Sigmoid colon (tissue), 7 donors: ENCODE measurements around the gene CPVL. TPM values are rescaled to one million over a fixed set of nuclear protein-coding genes. Genes with fewer than 3 reads are reported as not detected.

Experiments used
- DNase-seq: peaks from one replicate; pipeline ENCODE4 v3.0.0-alpha.2; 2019
- H3K27ac ChIP-seq, 4 donors: fragments of 200-600 bp; sonication (generic); one replicate each; pipeline ENCODE4 v1.5.1; 2016 to 2019; ENCODE audit warnings: mild to moderate bottlenecking in 1 of 4
- H3K27me3 ChIP-seq, 3 donors: fragments of 200-600 bp; sonication (generic); one replicate each; pipeline ENCODE4 v1.5.1; 2019; ENCODE audit warnings: mild to moderate bottlenecking in 1 of 3
- H3K36me3 ChIP-seq, 4 donors: fragments of 200-600 bp; sonication (generic); one replicate each; pipeline ENCODE4 v1.5.1; 2016 to 2019
- H3K4me1 ChIP-seq, 4 donors: fragments of 200-600 bp; sonication (generic); one replicate each; pipeline ENCODE4 v1.5.1; 2017 to 2019
- H3K4me3 ChIP-seq, 4 donors: fragments of 200-600 bp; sonication (generic); one replicate each; pipeline ENCODE4 v1.5.1; 2017 to 2019; ENCODE audit warnings: mild to moderate bottlenecking in 2 of 4, moderate library complexity in 1 of 4
- H3K9me3 ChIP-seq, 4 donors: fragments of 200-600 bp in 3 of 4; sonication (generic) in 3 of 4; one replicate each; pipeline versions ENCODE4 v1.5.1 to v1.6.1; 2013 to 2019
- CTCF ChIP-seq, 4 experiments: fragments of 450-650 bp in 3 of 4; fragments of 200-600 bp in 1 of 4; IDR thresholded peaks; one replicate each; pipeline ENCODE4 v1.5.1; 2016 to 2019; ENCODE audit warnings: antibody characterized with exemption in 4 of 4, mild to moderate bottlenecking in 3 of 4, moderate library complexity in 2 of 4
- EP300 ChIP-seq, 4 donors: sonication (generic); formaldehyde crosslinking; IDR thresholded peaks; one replicate each; pipeline ENCODE4 v1.6.1; 2017; ENCODE audit warnings: antibody characterized with exemption in 4 of 4
- POLR2A ChIP-seq, 2 donors: fragments of 450-650 bp; IDR thresholded peaks; one replicate each; pipeline ENCODE4 v1.6.1; 2016; ENCODE audit warnings: antibody characterized with exemption in 2 of 2, mild to moderate bottlenecking in 2 of 2, moderate library complexity in 2 of 2
- POLR2AphosphoS5 ChIP-seq, 4 donors: sonication (generic); formaldehyde crosslinking; IDR thresholded peaks; one replicate each; pipeline ENCODE4 v1.6.1; 2017; ENCODE audit warnings: antibody characterized with exemption in 4 of 4
- WGBS, 2 donors: extraction: QIAGEN DNeasy Blood & Tissue Kit; methylation state at CpG; one replicate each; pipeline ENCODE4 v1.1.7; 2013; 5-methylcytosine and 5-hydroxymethylcytosine counted together
- intact Hi-C: fragments of 100-400 bp; cut with DNase I; formaldehyde crosslinking; loops from one replicate; pipeline ENCODE4 v1.15.1; 2023
- polyA plus RNA-seq, 3 donors: library from polyadenylated mRNA; stranded (reverse); fragments of 200-250 nt; gene quantifications; one replicate each; pipeline ENCODE4 v1.2.3, GENCODE V29; 2013
- total RNA-seq, 4 donors: library from RNA; depleted of rRNA; stranded (reverse); fragments of >200 nt; gene quantifications; one replicate each; pipeline ENCODE4 v1.1.0, GENCODE V29; 2016
- donor health status: healthy with polysubstance abuse.
- donor health status: Bipolar disorder and iron deficiency.
- donor health status: healthy.

CPVL gene
- total and polyA plus RNA-seq, 7 donors: 5.4 to 38.8 (median 20.0) TPM

- 83 to 89% methylated on average over 6 of the region's 6 CpGs for WGBS, 2 donors
- intact Hi-C loops: no loop called here
- H3K9me3 ChIP-seq: peaks cover 0 to 6% (median 0%) of the 10 kb centered on the region in 4 donors
- no peak overlapping the region for H3K27ac ChIP-seq
- no peaks in the 10 kb centered on the region for H3K36me3 ChIP-seq
- H3K4me1 ChIP-seq: no peaks in the 10 kb centered on the region
- H3K4me3 ChIP-seq: no peak overlapping the region
- no peak for DNase-seq
- no peak for TF ChIP-seq POLR2A (IDR thresholded peaks at IDR 0.05)
- TF ChIP-seq POLR2AphosphoS5 (IDR thresholded peaks at IDR 0.05): no peak
- H3K27me3 ChIP-seq: no peaks in the 10 kb centered on the region
These were observed 127.0 kb downstream of the CPVL start for GRCh38 chr7:29019387-29019786.

DNA sequence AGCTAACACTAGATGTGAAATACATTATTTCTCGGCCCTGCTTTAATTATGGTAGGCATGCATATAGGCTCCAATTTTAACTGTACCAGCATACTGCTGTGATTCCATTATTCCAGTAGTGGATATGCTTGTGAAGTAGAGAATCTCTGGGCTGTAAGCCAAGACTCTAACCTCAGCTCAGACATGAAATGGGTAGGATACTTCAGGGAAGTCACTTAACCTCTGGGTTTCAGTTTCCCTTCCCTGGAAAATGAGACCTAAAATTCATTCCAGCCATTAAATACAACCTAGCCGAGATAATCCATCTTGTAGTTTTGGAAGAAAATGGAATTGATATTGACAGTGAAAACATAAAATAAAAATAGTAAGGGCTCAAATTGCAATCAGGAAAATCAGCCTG, 128.6 kb downstream of the CPVL start:
- no peak for DNase-seq
- no peaks in the 10 kb centered on the region for H3K27me3 ChIP-seq
- H3K27ac ChIP-seq: no peak overlapping the region
- TF ChIP-seq EP300 (IDR thresholded peaks at IDR 0.05) (no peak), CTCF (IDR thresholded peaks at IDR 0.05) (no peak), POLR2A (IDR thresholded peaks at IDR 0.05) (no peak), POLR2AphosphoS5 (IDR thresholded peaks at IDR 0.05) (no peak)
- H3K4me3 ChIP-seq: no peak overlapping the region
- H3K4me1 ChIP-seq: no peaks in the 10 kb centered on the region
- H3K9me3 ChIP-seq: no peaks in the 10 kb centered on the region
- no peaks in the 10 kb centered on the region for H3K36me3 ChIP-seq
- intact Hi-C loops: no loop called here
- 82 to 83% methylated on average over 2 of the region's 2 CpGs for WGBS, 2 donors

DNA sequence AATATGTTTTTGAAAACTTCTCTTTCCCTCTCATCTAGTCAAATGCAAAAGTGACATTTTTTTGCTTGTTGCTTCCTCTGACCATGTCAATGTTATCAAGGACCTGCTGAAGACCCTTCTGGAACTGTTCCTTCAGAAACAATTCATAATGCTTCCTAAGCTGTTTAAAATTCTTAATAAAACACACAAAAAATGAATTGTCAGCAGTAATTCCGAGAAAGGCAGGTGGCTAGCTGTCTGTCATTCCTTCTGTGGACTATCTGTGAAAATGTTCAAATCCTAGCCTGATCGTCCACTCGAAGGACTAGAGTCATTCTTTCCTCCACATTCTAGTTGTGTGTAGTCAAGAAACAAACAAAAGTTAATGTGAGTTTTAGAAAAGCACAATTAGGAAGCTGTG, 131.6 kb downstream of the CPVL start:
- 92 to 95% methylated on average over 3 of the region's 3 CpGs for WGBS, 2 donors
- intact Hi-C loops: no loop called here
- no peak for TF ChIP-seq POLR2AphosphoS5 (IDR thresholded peaks at IDR 0.05)
- TF ChIP-seq CTCF (IDR thresholded peaks at IDR 0.05): no peak
- TF ChIP-seq EP300 (IDR thresholded peaks at IDR 0.05): no peak
- no peak for TF ChIP-seq POLR2A (IDR thresholded peaks at IDR 0.05)
- H3K4me3 ChIP-seq: no peak overlapping the region
- DNase-seq: no peak
- no peak overlapping the region for H3K27ac ChIP-seq
- no peaks in the 10 kb centered on the region for H3K9me3 ChIP-seq
- H3K27me3 ChIP-seq: no peaks in the 10 kb centered on the region
- no peaks in the 10 kb centered on the region for H3K4me1 ChIP-seq
- no peaks in the 10 kb centered on the region for H3K36me3 ChIP-seq

DNA sequence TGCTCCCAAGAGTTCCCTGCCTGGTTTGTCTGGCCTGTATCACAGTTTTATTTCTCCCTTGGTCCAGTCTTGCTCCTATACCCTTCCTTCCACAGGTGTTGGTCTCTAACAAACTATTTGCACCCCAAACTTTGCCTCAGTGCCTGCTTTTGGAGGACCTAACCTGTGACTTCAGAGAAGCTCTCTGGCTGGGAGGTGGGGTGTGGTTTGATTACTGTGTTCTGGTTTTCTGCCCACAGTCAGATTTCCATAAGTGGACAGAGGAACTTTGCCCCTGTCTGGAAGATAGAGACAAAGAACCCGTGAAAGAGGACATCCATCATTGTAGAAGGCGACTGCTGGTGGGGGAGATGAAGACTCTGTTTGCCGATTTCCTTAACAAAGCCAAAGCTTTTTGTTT, 132.4 kb downstream of the CPVL start:
- DNase-seq: no peak
- intact Hi-C loops: no loop called here
- Histone ChIP-seq H3K9me3 (no peaks in the 10 kb centered on the region), H3K36me3 (no peaks in the 10 kb centered on the region), H3K27ac (no peak overlapping the region), H3K4me3 (no peak overlapping the region), H3K27me3 (no peaks in the 10 kb centered on the region), H3K4me1 (no peaks in the 10 kb centered on the region)
- 56 to 71% methylated on average over 3 of the region's 3 CpGs for WGBS, 2 donors
- TF ChIP-seq POLR2A (IDR thresholded peaks at IDR 0.05) (no peak), EP300 (IDR thresholded peaks at IDR 0.05) (no peak), POLR2AphosphoS5 (IDR thresholded peaks at IDR 0.05) (no peak), CTCF (IDR thresholded peaks at IDR 0.05) (no peak)

GRCh38 chr7:29013082-29013695, 133.1 kb downstream of the CPVL start:
- no peak for DNase-seq

More at GRCh38 chr7:29013082-29013695, 133.1 kb downstream of the CPVL start:
- H3K9me3 ChIP-seq: no peaks in the 10 kb centered on the region
- H3K36me3 ChIP-seq: no peaks in the 10 kb centered on the region
- 83 to 90% methylated on average over 1 of the region's 1 CpG for WGBS, 2 donors
- no peak for TF ChIP-seq CTCF (IDR thresholded peaks at IDR 0.05)
- TF ChIP-seq EP300 (IDR thresholded peaks at IDR 0.05): no peak
- TF ChIP-seq POLR2AphosphoS5 (IDR thresholded peaks at IDR 0.05): no peak
- TF ChIP-seq POLR2A (IDR thresholded peaks at IDR 0.05): no peak
- H3K4me1 ChIP-seq: no peaks in the 10 kb centered on the region
- H3K27me3 ChIP-seq: no peaks in the 10 kb centered on the region
- H3K4me3 ChIP-seq: no peak overlapping the region
- intact Hi-C loops: no loop called here
- no peak overlapping the region for H3K27ac ChIP-seq
